GM13976 (cell line): ENCODE results near the gene ALPG.
"Not testable (repeated sequence)": the region's sequence is repeated elsewhere in the genome, so short reads cannot be mapped to it uniquely, and the experiment has no call there.

ENCODE experiments used
- DNase-seq: peaks from one replicate; pipeline ENCODE4 v3.0.0; 2012; ENCODE audit warnings: low spot score
- in situ Hi-C: fragments of 300-500 bp; cut with MboI; formaldehyde crosslinking; loops from one replicate; pipeline ENCODE4 v1.12.0; 2022; ENCODE audit warnings: low sequenced_read_pairs, mixed read lengths, inconsistent platforms; ENCODE audit not compliant: unreplicated experiment
- TF ChIP-seq, protein P1 (sequence below): IDR thresholded peaks from 2 replicates; pipeline ENCODE4 v1.5.1; 2012; ENCODE audit warnings: borderline replicate concordance, mild to moderate bottlenecking; ENCODE audit not compliant: insufficient read depth; ENCODE audit errors: extremely low read depth, missing control alignments, control extremely low read depth

ALPG gene

DNA sequence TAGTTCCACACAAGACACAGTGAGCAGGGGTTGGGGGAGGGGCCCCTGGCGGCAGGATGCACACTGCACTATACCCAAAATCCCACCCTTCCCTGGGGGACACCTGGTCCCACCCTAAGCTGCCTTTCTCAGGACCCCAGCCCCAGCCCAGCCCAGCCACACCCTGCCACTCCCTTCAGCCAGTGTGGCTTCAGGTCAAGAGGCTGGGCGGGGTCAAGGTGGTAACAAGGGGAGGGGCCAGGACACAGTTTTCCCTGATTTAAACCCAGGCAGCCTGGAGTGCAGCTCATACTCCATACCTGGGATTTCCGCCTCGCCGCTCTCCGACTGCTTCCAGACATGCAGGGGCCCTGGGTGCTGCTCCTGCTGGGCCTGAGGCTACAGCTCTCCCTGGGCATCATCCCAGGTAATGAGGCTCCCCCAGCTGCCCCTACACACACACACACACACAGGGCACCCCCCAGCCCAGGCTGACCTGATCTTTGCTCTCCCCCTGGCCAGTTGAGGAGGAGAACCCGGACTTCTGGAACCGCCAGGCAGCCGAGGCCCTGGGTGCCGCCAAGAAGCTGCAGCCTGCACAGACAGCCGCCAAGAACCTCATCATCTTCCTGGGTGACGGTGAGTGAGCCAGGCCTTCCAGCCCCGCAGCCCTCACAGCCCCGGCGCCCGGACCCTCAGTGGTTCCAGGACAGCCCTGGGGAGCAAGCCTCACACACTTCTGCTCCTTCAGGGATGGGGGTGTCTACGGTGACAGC is at the start of gene ALPG:
Gene ALPG (plus strand): TSS at position 289 of the 755 bp plus-strand sequence. CDS start 51 bp downstream, at position 340.
- in situ Hi-C loops, result no loop called here
- TF ChIP-seq, protein P1, sequence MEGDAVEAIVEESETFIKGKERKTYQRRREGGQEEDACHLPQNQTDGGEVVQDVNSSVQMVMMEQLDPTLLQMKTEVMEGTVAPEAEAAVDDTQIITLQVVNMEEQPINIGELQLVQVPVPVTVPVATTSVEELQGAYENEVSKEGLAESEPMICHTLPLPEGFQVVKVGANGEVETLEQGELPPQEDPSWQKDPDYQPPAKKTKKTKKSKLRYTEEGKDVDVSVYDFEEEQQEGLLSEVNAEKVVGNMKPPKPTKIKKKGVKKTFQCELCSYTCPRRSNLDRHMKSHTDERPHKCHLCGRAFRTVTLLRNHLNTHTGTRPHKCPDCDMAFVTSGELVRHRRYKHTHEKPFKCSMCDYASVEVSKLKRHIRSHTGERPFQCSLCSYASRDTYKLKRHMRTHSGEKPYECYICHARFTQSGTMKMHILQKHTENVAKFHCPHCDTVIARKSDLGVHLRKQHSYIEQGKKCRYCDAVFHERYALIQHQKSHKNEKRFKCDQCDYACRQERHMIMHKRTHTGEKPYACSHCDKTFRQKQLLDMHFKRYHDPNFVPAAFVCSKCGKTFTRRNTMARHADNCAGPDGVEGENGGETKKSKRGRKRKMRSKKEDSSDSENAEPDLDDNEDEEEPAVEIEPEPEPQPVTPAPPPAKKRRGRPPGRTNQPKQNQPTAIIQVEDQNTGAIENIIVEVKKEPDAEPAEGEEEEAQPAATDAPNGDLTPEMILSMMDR, result no peak
- DNase-seq, result no peak

DNA sequence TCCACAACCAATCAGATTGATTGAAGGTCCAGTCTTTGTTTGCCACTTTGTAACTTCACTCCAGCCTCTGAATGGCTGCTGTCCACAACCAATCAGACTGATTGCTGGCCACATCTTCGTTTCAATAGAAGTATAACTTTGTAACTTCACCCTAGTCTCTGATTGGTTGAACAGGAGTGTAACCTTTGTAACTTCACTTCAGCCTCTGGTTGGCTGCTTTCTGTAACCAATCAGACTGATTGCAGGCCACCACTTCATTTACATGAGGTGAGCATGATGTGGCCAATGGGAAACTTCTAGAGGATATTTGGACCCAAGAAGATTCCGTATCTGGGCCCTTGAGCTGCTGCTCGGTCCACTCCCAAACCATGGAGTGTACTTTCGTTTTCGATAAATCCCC is 45.0 kb upstream of the ALPG start:
- in situ Hi-C loops, result no loop called here
- TF ChIP-seq, protein P1, result no peak
- no peak for DNase-seq

DNA sequence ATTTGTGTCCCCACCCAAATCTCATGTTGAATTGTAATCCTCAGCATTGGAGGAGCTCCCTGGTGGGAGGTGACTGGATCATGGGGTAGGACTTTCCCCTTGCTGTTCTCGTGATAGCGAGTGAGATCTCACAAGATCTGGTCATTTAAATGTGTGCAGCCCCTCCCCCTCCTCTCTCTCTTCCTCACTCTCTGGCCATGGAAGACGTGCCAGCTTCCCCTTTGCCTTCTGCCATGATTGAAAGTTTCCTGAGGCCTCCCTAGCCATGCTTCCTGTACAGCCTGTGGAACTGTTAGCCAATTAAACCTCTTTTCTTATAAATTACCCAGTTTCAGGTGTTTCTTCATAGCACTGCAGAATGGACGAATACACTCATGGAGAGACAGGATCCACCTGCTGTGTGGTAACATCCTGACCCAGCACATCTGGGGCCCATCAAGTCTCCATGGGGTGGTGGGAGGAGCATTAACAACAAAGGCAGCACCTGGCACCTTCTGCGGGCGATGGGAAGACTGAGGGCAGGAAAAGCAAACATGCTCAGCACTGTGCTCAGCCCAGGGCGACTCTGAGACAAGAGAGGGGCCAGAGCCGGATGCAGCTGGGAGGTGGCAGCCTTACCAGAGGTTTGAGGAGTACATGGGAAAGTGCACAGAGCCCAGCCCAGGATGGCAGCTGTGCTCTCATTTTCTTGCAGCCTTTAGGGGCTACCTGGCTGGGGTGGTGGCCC is 44.3 kb upstream of the ALPG start:
- TF ChIP-seq, protein P1, result no peak
- in situ Hi-C loops, result no loop called here
- DNase-seq, result no peak

DNA sequence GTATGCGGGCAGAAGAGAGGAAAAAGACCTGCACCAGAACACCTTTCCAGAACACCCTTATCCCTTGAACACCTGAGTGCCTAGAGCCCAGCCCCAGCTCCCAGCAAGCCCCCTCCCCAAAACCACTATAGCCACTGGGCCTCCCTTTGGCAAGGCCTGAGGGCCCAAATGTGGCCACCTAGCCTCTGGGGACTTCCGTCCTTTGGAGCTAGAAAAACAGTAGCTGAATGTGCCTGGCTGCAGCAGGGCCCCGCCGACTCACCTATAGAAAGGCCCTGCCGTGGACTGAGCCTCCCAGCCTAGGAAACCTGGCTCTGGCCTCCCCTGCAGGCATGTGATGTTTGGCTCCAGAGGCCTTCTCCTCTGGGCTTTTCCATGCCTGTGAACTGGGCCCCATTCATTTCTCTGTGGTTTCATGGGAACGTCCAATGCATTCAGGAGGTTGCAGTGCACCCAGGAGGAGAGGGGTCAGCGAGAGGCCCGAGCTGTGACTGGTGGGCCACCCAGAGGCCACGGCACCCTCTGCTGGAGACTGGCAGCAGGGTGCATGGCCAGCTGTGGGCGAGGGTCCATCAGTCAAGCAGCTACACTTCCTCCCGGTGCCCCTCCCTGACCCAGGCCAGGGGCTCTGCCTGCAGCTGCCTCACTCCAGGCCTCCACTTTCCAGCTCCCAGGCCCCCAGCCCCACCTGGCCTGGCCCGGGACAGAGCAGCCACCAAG is 43.4 kb upstream of the ALPG start:
- in situ Hi-C loops, DNase-seq: not testable (repeated sequence)

DNA sequence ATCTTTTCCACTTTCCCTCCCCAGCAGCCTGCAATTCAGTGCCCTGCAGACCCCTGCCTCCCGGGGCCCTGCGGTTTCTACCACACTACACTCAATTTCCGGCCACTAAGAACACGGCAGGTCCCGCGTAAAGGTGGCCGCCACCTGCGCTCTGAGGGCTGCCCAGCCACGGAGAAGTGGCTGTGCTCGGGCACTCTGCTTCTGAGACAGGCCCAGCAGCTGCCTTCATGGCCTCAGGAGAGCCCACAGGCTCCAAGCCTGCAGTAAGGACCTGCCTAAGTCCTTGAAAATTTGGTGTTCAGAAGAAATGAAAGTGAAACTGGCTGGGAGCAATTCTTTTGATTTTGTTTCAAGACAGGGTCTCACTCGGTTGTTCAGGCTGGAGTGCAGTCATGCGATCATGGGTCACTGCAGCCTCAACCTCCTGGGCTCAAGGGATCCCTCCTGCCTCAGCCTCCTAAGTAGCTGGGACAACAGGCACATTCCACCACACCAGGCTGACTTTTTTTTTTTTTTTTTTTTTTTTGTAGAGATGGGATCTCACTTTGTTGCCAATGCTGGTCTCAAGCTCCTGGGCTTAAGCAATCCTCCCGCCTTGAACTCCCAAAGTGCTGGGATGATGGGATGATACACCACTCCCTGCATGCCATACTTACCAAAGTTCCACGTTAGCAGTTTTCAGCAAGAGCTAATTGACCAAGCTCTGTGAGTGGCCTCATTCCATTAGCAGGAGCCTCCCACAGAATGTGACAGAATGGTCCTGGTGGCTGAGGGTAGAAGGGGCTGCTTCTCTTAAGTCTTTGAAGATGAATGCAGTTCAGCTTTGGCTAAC is 42.6 kb upstream of the ALPG start:
- TF ChIP-seq, protein P1, result no peak
- peak; percentile 67 for DNase-seq
- in situ Hi-C loops, result no loop called here

DNA sequence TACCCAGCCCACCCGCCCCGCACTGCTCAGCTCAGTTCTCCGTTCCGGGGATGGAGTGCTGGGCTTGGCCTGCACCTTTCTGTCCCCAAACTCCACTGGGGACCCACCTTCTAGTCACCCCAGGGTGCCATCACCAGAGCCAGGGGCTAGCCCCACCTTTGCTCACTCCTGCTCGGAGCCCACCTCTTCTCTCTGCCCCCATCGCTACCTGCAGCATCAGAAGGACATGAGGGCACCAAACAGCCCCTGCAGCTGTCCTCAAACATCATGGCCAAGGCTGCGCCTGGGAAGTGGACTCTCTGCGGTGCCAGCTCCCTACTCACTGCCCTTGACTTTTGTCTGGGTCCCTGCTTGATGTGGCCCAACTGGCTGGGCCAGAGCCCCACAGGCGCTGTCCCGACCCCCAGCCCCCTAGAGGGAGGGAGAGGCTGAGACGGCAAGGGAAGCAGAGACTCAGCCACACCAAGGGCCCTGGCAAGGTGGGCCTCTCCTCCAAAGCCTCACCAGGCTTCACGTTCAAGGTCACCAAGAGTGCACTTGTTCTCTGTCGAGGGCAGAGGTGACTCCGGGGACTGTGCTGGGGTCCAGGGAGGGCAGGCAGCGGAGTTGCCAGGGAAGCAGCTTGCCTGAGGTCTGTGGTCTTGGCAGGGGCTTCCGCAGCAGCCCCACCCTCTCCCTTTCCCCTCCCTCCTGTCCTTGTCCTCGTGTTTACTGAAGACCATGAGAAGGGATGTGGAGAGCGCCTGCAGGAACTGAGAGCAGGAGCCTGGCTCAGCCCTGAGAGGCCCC is 41.6 kb upstream of the ALPG start:
- in situ Hi-C loops, DNase-seq: not testable (repeated sequence)
